HG02885 (cell line): ENCODE measurements around the gene BMP7.
"Not testable (repeated sequence)": the region's sequence is repeated elsewhere in the genome, so short reads cannot be mapped to it uniquely, and the experiment has no call there.

Source experiments
- ATAC-seq: cut with Tn5 transposase; IDR thresholded peaks from one replicate; pipeline ENCODE4 v1.9.1; 2021; ENCODE audit warnings: mild to moderate bottlenecking; ENCODE audit not compliant: unreplicated experiment, poor library complexity

The BMP7 gene

DNA sequence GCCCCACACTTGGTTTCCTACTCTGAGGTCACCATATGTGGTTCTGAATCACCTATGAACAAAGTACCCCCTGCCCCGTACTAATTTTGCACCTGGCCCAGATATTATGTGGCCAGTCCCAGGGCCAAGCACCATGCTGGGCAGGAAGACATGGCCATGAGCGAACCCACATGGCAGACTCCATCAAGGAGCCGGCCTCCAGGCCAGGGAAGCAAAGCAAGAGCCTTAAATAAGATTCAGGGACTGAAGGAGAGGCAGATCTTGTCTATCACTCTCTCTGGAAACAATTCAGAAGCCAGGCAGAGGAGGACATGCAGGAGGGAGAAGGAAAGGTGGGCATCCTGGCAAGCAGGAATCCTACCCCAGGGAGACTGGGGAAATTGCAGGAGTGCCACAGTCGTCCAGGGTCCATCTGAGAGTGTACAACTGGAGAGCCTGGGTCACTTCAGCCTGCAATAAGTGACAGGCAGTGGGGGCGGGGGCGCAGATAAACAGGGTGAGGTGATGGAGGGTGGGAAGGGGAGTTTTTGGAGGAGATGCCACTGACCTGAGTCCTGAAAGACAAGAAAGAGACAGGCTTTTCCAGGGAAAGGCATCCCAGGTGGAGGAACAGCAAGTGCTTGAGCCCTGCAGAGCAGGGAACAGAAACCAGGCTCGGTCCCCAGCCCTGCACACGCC lies 2.1 kb upstream of the BMP7 start:
- no peak for ATAC-seq

DNA sequence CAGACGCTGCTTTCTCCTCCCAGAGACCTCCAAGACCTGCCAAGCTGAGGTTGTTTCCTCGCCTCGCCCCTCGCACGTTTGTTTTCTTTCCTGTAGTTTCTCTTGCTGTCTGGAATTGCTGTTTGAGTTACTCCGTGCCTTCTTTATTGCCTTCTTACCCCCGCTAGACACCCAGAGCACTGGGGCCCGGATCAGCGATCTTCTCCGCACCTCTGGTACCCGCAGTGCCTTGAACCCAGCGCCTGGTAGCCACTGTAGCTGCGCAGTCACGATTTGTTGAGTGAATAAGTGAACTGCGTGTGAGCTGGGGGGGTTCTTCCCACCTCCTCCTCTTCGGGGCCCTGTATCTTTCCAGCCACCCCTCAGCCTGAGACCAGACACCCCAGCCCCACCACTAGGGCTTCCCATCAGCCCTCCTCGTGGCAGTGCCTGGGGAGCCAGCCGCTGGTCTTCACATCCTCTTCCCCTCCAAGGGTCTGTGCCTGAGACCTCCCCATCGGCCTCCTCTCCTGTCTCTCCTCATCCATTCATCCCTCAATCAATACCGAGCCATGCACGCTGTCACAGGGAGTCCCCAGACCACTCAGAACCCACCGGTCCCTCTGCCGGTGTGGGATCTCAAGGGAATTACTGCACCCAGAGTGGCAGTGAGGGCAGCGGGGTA lies 849 bp upstream of the BMP7 start:
- ATAC-seq: no peak

DNA sequence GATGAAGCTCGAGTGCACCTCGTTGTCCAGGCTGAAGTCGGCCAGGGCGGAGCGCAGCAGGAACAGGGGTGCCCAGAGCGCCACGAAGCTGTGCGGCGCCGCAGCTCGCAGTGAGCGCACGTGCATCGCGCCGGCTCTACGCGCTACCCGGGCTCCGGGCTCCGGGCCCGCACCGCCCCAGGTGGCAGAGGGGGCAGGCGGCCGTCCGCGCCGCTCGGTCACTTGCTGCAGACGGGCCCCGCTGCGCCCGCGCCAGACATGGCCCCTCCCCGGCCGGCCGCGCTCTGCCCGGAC lies 497 bp downstream of the BMP7 start:
- ATAC-seq: no peak

DNA sequence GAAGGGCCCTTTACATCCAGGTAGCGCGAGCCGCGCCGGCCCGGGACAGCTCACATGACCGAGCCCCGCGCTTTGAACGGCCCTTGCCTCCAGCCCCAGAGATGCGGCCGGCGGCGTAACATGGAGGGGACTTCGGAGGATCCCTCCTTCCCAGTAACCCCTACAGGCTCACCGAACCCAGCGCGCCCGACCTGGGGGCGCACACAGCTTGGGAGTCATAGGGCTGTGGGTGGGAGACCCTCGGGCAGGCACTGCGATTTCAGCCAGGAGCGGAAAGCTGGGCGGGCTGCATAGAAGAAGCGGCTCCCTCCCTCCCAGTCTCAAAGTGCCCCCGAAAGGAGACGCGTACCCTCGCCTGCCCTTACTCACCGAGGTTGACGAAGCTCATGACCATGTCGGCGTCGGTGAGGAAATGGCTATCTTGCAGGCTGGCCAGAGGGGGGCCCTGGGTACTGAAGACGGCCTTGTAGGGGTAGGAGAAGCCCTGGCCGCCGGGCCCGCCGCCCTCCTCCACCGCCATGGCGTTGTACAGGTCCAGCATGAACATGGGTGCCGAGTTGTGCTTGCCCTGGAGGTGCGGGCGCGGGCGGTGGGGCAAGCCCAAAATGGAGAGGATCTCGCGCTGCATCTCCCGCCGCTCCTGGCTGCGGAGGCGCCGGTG lies 975 bp downstream of the BMP7 start:
- ATAC-seq: no peak

DNA sequence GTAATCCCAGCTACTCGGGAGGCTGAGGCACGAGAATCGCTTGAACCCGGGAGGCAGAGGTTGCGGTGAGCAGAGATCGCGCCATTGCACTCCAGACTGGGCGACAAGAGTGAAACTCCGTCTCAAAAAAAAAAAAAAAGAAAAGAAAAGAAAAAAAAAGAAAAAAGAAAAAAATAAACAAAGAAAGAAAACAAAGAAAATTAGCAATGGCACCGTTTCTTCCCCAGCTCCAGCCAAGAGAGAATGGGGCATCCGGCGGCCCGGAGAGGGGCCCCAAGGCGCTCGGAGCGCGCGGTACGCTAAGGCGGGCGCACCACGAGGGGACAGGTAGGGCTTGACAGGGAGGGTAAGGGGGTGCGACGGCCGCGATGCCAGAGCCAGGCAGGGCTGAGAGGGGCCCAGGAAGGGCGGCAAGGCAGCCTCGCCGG lies 1.5 kb downstream of the BMP7 start:
- not testable (repeated sequence) for ATAC-seq

DNA sequence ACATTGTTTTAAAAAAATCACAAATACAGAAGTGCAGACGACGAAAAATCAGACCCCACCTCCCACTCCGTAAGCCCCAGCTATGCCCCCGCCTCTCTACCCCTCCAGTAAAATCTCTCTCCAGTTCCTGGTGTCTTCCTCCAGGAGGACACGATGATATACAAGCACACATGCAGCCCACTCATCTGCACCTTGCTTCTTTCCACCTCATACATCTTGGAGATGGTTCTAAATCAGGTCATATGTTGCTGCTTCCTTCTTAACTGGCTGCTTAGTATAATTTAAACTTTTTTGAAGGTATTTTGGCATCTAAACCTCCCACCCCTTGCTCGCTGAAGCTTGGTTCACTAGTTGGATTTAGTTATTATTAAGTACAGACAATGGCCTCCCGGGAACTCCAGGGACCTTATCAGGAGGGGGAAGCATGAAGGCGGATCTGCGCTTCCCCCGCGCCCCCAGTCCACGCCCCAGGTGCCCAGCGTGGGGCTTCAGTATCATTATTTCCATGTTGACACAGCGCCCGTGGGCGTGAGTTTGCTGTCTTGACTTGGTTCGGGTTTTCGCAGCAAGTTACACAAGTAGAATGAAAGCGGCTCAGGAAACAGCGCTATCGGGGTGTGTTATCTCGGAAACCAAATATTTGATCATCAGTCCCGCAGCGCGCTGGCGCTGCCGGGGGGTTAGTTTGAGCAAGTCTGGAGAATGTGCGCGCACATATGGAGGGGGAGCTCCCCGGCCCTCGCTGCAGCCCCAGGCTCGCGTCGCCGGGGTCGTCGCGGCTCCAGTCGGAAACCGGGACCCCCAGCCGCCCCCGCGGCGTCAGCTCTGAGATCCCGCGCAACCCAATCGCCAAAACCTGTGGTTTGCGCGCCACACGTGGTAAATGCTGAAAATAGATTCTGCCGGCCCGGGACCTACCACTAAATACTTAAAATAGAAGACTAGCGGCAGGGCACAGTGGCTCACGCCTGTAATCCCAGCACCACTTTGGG lies 2.3 kb downstream of the BMP7 start:
- ATAC-seq: no peak

DNA sequence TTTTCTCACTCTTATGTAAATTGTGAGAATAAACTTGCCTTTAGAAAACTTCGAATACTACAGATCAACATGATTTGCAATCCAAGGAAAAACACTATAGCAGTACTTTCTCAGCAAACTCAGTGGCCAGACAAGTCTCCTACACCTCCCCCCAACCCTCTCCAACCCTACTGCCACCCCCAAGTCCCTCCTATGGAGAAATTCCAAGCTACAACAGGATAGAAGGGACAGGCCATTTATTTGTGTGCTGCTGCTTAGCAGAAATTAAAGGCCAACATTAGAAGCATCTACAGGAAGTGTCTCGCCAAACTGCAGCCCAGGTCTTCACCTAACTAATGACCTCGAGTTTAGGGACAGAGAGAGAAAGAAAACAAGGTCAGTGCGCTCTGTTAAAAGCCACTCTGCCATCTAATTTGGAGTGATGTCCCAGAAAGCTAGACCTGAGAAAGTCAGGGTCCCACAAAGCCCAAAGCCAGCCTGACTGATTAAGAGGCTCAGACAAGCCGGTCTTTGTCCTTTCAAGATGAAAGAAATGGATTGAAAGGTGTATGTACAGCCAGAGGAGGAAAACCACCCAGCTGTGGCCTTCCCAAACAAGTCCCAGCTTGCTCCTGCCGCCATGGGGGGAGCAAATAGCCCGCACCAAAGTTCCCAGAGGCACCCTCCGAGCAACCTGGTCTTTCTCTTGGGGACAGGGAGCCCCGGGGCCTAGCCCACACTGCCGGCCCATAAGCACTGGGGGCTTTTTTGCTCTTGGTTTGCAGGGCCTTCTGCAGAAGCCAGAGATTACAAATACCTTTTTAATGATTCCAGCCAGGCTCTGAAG lies 3.4 kb downstream of the BMP7 start:
- ATAC-seq: no peak

DNA sequence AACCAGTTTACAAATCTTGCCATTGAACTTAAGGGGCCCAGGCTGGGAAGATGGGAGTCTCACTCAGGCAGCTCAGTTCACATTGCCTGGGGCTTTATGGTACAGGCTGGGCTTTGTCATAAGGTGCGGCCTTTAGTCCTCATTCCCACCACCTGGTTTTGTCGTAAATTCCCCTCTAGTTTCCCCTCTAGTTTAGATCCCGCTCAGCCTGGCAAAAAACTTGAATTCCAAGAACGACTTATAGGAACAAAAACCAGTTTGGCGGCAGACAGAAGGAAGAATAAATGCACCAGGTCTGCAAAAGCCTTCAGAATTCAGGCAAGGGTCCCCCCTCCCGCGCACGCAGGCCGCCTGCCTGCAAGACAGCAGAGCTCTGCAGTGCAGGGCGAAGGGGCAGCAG lies 4.1 kb downstream of the BMP7 start:
- no peak for ATAC-seq

DNA sequence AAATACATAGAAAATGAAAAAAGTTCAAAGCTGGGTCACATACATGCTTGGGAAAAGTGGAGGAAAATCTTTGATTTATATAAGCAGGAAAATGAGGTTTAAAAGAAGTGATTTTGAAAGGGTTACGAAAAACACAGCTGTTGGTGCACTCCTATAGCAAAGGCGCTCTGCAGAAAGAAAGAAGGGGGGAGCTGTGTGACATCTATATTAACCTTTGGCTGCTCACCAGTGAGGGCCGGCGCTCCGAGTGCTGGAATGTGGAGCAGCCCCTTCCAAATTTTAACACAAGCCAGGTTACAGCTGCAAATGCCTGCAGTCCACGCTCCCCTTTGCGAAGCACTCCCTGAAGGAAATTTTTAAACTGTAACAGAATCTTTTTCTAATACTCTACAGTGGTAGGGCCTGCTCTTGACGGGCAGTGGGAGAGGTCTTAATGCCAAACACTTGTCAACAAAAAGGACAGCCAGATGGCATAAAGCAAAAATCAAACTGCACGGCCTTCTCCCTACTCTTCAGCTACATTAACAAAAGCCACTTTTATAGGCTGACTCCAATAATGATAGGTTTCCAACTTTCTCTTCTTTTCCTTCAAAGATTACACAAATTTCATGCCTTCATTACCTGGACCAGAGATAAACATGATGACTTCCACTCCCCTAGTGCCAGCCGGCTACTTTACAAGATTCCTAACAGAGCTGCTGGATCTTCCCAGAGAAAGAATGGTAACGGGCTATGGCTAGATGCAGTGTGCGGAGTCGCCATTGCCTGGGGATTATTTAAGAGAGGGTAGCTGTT lies 4.8 kb downstream of the BMP7 start:
- no peak for ATAC-seq

DNA sequence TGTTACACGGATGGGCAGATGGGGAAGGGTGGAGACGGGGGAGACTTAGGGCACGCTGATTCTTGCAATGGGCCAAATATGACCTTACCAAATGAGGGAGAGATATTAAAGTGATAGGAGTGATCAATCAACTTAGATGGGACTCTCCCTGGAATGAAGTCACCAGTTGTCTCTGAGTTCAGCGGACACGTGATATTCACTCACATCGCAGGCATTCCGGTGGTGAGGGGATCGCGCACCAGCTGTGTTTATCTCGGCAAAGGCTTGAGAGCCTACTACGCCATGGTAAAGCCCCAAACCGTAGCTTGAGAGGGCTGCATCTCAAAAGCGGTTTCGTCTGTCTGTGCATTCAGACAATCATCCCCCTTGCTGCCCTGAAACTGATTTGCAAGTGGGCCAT lies 5.5 kb downstream of the BMP7 start:
- ATAC-seq: no peak

DNA sequence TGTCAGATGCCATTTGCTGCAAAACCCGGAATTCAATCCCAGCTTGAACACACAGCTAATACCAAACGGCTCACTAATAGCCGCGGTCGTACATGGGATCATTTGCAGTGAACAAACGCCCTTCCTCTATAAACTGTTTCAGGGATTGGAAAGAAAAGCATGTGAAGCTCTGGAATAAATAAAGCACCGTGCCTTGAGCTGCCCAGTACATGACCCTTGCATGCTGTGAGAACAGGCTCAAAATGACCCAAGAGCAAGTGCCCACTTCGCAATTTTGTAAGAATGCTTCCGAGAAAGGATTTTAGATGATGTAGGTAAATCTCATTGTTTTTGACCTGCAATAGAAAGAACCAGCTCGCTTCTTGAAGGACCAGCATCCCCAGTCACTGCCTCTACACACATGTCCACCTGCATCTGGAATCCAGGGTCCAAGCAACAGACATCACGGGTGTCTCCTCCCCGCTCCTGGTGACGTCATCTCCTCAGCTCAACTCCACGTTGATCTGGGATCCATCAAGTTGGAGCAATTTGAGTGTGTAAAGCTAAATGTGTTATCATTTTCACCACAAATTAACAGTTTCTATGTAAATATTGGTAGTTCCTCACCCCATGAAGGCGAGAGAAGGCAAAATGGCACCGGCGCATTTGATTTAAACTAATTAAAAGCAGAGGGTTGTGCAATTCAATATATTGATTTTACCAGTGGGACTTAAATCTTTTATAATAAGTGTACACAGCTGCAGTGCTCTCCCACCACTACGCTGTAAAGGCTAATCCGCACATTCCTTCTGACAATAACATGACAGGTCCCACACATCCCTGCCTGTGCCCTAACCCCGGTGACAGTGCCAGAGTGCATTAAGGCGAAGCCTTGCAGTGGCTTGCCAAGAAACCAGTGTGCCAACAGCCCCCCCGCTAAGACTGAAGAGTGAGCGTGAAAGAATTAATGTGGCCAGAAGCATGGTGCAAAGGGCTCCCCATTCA lies 6.2 kb downstream of the BMP7 start:
- no peak for ATAC-seq

DNA sequence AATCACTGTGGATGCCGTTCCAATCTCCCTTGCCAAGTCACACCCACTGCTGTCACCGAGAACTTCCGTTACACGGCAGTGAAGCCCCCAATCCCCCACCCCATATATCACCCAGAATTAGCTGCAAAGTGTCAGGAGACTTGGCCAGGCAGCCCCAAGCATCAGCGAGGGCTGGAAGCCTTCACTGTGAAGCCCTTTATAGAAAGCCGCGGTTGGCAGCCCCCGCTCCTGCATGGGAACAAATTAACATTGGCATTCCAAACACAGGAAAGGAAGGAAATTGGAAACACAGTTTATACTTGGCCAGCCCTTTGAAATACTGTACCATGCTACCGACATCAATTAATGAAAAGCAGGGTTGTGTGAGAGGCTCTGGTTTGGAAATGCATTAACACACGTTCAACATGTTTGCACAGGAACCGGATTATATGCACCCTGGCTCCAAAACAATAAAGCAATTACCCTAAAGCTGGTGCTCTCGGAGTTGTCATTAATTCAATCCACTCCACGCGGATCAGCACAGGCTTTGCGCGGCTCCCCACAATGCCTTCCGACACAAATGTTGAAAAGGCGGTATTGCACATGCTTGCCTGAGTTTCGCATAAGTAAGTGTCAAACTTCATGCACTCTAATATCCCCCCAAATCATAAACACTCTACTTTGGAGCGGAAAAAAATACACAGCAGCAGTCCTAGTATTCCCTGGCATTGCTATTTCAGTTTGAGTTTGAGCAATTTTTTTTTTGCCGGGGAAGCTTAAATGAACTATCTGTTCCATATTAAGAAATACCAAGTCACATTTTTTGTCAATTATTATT lies 7.1 kb downstream of the BMP7 start:
- no peak for ATAC-seq

DNA sequence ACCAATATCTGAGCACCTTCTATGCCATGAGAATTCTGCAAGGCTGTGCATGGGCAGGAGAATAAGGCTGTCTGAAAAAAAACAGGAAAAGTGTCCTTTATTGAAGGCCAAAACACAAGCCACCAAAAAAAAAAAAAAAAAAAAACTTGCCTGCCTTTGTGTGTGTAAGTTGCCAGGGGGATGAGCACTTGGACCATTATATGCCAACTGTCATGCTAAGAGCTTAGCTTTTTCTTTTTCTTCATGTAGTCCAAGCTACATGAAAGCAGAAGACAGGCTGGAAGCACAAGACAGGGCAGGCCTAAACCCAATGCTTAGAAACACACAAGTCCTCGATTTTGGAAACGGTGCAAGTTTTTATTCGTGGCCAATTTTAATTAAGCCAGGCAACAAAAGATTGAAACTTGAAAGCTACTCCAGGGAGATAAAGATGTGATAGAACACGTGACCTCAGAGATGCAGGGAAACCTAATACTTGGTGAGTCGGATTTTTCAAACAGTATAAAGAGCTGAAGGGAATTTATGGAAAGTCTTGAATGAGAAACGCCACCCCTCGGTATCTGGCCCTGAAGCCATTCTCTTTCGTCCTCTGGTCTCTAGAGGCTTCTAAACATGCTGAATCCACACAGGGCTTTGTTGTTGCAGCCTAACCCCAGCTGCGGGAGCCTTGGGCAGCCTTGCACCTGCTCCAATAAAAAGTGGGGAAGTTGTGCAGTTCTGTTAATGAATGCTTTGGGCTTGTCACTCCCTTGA lies 8.6 kb downstream of the BMP7 start:
- no peak for ATAC-seq

DNA sequence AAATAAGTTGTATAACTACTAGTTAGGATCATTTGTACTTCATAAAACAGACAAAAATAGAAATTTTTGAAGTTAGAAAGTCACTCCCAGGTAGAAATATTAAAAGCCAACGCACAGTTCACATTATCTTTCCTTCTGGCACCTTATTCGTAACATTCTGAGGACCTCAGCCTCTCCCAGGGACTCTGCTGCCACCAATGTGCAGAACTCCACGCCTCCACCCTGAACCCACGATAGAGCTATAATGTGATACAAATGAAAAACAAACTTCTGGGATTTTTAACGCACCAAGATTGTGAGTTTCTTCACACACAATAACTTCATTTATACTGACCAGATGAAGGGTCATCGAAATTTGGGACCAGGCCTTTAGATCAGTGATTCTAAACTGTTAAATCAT lies 9.5 kb downstream of the BMP7 start:
- ATAC-seq: no peak

DNA sequence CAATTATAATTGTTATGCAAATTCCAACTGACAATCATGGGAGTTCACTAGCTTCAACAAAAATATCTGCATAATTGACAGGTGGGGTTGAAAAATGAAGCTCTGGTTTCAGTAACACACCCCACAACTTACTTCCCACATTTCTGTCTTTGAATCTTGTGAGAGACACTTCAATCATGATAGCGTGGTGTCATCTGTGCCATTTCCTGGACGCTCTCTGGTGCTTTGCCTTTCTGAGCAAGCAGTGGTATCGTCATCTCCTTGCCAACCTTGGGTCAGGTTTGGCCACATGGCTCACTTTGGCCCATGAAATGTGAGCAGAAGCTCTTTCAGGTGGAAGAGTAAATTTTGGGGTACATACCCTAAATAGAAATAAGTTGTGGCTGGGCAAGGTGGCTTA lies 10.2 kb downstream of the BMP7 start:
- no peak for ATAC-seq

DNA sequence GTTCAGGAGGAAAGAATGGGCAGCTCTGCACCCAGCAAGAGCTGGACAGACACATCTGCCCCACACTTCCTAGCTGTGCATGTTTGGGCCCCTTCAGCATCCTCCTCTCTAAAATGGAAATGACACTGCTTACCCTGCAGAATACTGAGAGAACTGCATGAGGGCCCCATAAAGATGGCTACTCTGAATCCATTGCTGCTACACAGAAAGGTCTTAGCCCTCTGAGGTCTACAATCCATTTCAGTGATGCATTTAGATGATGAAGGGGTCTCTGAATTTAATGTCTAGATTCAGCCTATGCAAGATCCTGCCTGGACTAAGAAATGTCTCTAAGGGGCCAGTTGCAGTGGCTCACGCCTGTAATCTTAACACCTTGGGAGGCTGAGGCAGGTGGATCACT lies 11.3 kb downstream of the BMP7 start:
- no peak for ATAC-seq
